AG04450 (cell line): ENCODE results near the gene MIPOL1. TPM values are rescaled to one million over a fixed set of nuclear protein-coding genes. Genes with fewer than 3 reads are reported as not detected.
"Not testable (repeated sequence)": the region's sequence is repeated elsewhere in the genome, so short reads cannot be mapped to it uniquely, and the experiment has no call there.

ENCODE experiments used
- CTCF ChIA-PET: fragments of 300-600, 350-600 bp; formaldehyde crosslinking; extraction: SDS; loops from one replicate; lab custom pipeline; 2022; ENCODE audit warnings: antibody characterized with exemption, inconsistent platforms; lab: Charles Lee
- POLR2A ChIA-PET: fragments of 350-600 bp; formaldehyde crosslinking; extraction: SDS; loops from one replicate; lab custom pipeline; 2021; ENCODE audit warnings: antibody characterized with exemption, inconsistent platforms; lab: Yijun Ruan, JAX
- DNase-seq: peaks from one replicate; pipeline ENCODE4 v3.0.0-alpha.2; 2011; ENCODE audit warnings: low read depth, low spot score
- H3K27ac ChIP-seq: one replicate; pipeline ENCODE4 v1.5.1; 2012; ENCODE audit warnings: low read depth, low read length, control low read depth
- H3K27me3 ChIP-seq: one replicate; pipeline ENCODE4 v1.6.0; 2012; ENCODE audit warnings: low read length; ENCODE audit not compliant: control insufficient read depth, insufficient read depth
- H3K4me3 ChIP-seq: 2 replicates; pipeline ENCODE4 v1.5.1; 2011; ENCODE audit warnings: mild to moderate bottlenecking, low read depth, low read length, control low read depth
- H3K9me3 ChIP-seq: 2 replicates; pipeline ENCODE4 v1.5.1; 2012; ENCODE audit warnings: low read length; ENCODE audit not compliant: control insufficient read depth, insufficient read depth
- polyA plus RNA-seq: library from polyadenylated mRNA; depleted of rRNA; stranded (reverse); fragments of >200 nt; gene quantifications from 2 replicates; pipeline ENCODE4 v1.2.3, GENCODE V29; 2011
- TF ChIP-seq, protein P1 (sequence below): IDR thresholded peaks from 2 replicates; pipeline ENCODE4 v1.5.1; 2011; ENCODE audit warnings: low read depth, low read length, control low read depth, inconsistent platforms

Gene MIPOL1
- polyA plus RNA-seq, 1 experiment, result 7.0 TPM

DNA sequence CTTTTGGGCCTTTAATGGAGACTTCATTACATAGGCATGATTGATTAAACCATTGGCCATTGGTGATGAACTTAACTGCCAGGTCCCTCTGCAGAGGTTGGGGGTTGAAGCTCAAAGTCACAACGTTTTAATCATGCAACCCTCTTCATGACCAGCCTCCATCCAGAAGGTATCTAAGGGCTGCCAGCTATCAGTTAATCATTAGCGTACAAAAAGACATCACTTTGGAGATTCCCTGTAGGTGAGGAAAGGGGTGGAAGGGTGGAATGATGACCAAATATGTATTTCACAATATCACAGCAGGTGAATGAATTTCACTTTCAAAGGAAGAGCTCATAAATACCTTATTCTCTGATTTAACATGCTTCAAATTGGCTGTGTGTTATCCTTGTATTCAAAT, 92.0 kb downstream of the MIPOL1 start:
- H3K27me3 ChIP-seq, result no peaks in the 10 kb centered on the region
- no peak overlapping the region for H3K27ac ChIP-seq
- DNase-seq, result no peak
- POLR2A ChIA-PET, result no interaction called here
- peaks cover 6% of the 10 kb centered on the region for H3K9me3 ChIP-seq
- CTCF ChIA-PET, result interaction anchor here (1.4 kb wide), 1 partner anchor 43 kb away, joined by 3 read pairs; no protein-coding TSS in a partner anchor
- TF ChIP-seq, protein P1, sequence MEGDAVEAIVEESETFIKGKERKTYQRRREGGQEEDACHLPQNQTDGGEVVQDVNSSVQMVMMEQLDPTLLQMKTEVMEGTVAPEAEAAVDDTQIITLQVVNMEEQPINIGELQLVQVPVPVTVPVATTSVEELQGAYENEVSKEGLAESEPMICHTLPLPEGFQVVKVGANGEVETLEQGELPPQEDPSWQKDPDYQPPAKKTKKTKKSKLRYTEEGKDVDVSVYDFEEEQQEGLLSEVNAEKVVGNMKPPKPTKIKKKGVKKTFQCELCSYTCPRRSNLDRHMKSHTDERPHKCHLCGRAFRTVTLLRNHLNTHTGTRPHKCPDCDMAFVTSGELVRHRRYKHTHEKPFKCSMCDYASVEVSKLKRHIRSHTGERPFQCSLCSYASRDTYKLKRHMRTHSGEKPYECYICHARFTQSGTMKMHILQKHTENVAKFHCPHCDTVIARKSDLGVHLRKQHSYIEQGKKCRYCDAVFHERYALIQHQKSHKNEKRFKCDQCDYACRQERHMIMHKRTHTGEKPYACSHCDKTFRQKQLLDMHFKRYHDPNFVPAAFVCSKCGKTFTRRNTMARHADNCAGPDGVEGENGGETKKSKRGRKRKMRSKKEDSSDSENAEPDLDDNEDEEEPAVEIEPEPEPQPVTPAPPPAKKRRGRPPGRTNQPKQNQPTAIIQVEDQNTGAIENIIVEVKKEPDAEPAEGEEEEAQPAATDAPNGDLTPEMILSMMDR, result no peak
- H3K4me3 ChIP-seq, result no peak overlapping the region

DNA sequence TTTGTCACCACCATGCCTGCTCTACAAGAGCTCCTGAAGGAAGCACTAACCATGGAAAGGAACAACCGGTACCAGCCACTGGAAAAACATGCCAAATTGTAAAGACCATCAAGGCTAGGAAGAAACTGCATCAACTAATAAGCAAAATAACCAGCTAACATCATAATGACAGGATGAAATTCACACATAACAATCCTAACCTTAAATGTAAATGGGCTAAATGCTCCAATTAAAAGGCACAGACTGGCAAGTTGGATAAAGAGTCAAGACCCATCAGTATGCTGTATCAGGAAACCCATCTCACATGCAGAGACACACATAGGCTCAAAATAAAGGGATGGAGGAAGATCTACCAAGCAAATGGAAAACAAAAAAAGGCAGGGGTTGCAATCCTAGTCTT, 97.5 kb downstream of the MIPOL1 start:
- H3K9me3 ChIP-seq, DNase-seq, H3K27me3 ChIP-seq, H3K27ac ChIP-seq, CTCF ChIA-PET, POLR2A ChIA-PET, H3K4me3 ChIP-seq: not testable (repeated sequence)

DNA sequence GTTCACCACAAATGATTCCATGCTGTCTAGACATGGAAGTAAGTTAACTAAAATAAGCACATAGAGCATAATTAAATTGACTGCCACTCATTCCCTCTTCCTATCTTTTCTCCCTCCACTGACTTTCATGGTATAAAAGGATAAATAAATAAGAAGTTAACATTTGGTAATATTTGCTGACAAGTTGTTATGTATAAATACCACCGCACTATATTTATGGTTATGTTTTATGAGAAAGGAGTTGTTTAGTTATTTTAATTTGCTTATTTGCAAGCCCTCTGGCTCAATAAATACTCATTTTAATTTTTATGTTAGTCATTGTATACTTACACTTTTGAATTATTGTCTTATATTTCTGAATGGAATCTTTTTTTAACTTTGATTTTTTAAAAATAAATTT, 113.5 kb downstream of the MIPOL1 start:
- TF ChIP-seq, protein P1, result no peak
- Histone ChIP-seq H3K27me3 (no peaks in the 10 kb centered on the region), H3K4me3 (no peak overlapping the region), H3K27ac (no peak overlapping the region), H3K9me3 (no peaks in the 10 kb centered on the region)
- DNase-seq, result no peak
- ChIA-PET CTCF (interaction anchor here (1.2 kb wide), 1 partner anchor 29 kb away, joined by 4 read pairs; no protein-coding TSS in a partner anchor), POLR2A (no interaction called here)

DNA sequence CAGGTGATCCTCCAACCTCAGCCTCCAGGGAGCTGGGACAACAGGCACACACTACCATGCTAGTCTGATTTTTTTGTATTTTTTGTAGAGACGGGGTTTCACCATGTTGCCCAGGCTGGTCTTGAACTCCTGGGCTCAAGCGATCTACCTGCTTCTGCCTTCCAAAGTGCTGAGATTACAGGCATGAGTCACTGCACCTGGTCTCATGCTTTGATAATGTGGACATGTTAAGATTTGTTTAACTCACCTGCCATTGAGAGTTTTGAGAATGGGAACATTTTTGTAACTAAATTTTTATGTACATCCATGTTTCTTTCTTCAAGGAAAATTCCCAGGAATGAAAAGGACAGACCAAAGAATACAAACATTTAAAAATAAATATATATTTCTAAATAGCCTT, 121.2 kb downstream of the MIPOL1 start:
- TF ChIP-seq, protein P1, result no peak
- no peaks in the 10 kb centered on the region for H3K27me3 ChIP-seq
- H3K9me3 ChIP-seq, result no peaks in the 10 kb centered on the region
- no peak for DNase-seq
- ChIA-PET CTCF (no interaction called here), POLR2A (no interaction called here)
- H3K4me3 ChIP-seq, result no peak overlapping the region
- H3K27ac ChIP-seq, result no peak overlapping the region

DNA sequence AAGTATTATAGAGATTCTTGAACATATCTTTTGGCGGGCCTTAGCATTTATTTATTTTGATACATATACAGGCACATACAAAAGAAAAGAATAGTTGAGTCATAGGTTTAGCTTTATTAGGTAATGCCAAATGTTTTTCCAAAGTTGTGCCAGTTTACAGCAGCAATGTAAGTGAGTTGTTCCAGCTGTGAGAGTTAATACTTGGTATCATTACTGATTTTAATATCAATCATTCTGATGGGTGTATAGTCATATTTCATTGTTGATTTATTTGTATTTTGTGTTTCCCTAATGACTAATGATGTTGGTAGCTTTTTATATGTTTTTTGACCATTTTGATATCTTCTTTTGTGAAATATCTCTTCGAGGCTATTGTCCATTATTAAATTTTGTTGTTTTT, 122.4 kb downstream of the MIPOL1 start:
- no peak for DNase-seq
- CTCF ChIA-PET, result interaction anchor here (0.5 kb wide), 1 partner anchor 277 kb away, joined by 8 read pairs; no protein-coding TSS in a partner anchor
- POLR2A ChIA-PET, result interaction anchor here (0.5 kb wide), 1 partner anchor 137 kb away, joined by 4 read pairs; no protein-coding TSS in a partner anchor
- H3K4me3 ChIP-seq, result no peak overlapping the region
- no peaks in the 10 kb centered on the region for H3K27me3 ChIP-seq
- TF ChIP-seq, protein P1, result no peak
- no peaks in the 10 kb centered on the region for H3K9me3 ChIP-seq
- H3K27ac ChIP-seq, result no peak overlapping the region
